Measurements from ENCODE around the gene CNIH3. TPM values are rescaled to one million over a fixed set of nuclear protein-coding genes. Genes with fewer than 3 reads are reported as not detected.

CNIH3 gene
- total and polyA plus RNA-seq, 10 of the 15 experiments (the other 5 are each of a cell fraction or from before 2014, with no cell fraction given), result 0.77 to 5.8 (median 1.8) TPM

DNA sequence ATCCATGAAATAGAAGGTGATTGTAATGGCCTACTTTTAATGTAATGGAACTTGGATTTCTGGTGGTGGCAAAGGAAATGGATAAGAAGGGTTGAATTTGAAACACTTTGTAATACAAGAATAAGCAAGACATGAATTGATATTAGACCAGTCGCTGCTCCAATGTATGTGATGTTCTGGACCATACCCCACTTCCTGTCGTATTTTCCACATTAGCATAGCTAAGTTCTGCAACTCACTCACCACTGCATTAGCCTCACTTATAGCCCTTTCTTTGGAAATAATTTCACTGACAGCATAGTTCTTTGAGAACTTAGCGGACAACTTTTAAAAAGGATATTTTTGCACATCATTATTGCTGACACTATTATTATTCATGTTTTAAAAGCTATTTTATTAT, 32.3 kb upstream of the CNIH3 start:
- WGBS (ENCODE audit: insufficient coverage, insufficient replicate concordance, low lambda C conversion rate, missing lambda C conversion rate), result 48% methylated on average over 3 of the region's 3 CpGs
- TF ChIP-seq, protein P1, sequence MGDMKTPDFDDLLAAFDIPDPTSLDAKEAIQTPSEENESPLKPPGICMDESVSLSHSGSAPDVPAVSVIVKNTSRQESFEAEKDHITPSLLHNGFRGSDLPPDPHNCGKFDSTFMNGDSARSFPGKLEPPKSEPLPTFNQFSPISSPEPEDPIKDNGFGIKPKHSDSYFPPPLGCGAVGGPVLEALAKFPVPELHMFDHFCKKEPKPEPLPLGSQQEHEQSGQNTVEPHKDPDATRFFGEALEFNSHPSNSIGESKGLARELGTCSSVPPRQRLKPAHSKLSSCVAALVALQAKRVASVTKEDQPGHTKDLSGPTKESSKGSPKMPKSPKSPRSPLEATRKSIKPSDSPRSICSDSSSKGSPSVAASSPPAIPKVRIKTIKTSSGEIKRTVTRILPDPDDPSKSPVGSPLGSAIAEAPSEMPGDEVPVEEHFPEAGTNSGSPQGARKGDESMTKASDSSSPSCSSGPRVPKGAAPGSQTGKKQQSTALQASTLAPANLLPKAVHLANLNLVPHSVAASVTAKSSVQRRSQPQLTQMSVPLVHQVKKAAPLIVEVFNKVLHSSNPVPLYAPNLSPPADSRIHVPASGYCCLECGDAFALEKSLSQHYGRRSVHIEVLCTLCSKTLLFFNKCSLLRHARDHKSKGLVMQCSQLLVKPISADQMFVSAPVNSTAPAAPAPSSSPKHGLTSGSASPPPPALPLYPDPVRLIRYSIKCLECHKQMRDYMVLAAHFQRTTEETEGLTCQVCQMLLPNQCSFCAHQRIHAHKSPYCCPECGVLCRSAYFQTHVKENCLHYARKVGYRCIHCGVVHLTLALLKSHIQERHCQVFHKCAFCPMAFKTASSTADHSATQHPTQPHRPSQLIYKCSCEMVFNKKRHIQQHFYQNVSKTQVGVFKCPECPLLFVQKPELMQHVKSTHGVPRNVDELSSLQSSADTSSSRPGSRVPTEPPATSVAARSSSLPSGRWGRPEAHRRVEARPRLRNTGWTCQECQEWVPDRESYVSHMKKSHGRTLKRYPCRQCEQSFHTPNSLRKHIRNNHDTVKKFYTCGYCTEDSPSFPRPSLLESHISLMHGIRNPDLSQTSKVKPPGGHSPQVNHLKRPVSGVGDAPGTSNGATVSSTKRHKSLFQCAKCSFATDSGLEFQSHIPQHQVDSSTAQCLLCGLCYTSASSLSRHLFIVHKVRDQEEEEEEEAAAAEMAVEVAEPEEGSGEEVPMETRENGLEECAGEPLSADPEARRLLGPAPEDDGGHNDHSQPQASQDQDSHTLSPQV (IDR thresholded peaks at IDR 0.05), result no peak
- TF ChIP-seq NFYB (IDR thresholded peaks at IDR 0.05; ENCODE audit: insufficient read depth, low read depth, low read length) (no peak), IRF4 (IDR thresholded peaks at IDR 0.05; ENCODE audit: low read depth, low read length) (no peak)
- TF ChIP-seq, protein P2, sequence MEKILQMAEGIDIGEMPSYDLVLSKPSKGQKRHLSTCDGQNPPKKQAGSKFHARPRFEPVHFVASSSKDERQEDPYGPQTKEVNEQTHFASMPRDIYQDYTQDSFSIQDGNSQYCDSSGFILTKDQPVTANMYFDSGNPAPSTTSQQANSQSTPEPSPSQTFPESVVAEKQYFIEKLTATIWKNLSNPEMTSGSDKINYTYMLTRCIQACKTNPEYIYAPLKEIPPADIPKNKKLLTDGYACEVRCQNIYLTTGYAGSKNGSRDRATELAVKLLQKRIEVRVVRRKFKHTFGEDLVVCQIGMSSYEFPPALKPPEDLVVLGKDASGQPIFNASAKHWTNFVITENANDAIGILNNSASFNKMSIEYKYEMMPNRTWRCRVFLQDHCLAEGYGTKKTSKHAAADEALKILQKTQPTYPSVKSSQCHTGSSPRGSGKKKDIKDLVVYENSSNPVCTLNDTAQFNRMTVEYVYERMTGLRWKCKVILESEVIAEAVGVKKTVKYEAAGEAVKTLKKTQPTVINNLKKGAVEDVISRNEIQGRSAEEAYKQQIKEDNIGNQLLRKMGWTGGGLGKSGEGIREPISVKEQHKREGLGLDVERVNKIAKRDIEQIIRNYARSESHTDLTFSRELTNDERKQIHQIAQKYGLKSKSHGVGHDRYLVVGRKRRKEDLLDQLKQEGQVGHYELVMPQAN (conservative IDR thresholded peaks at IDR 0.05), result no peak
- Histone ChIP-seq H3K4me1 (ENCODE audit: control insufficient read depth, insufficient read depth, low read length) (no peaks in the 10 kb centered on the region), H2AFZ (ENCODE audit: control insufficient read depth, low read depth, low read length) (no peak overlapping the region), H3K9ac (ENCODE audit: control insufficient read depth, insufficient read depth, low read length) (no peak overlapping the region), H3K4me3 (no peak overlapping the region), H3K79me2 (ENCODE audit: control insufficient read depth, insufficient read depth, low read length) (no peaks in the 10 kb centered on the region), H4K20me1 (ENCODE audit: control insufficient read depth, insufficient read depth) (no peaks in the 10 kb centered on the region), H3K4me2 (ENCODE audit: control insufficient read depth, insufficient read depth) (no peak overlapping the region), H3K27me3 (replicated peaks in 1 of 2; ENCODE audit: control insufficient read depth in 2 of 2, insufficient read depth in 2 of 2, low read length in 1 of 2) (no peaks in the 10 kb centered on the region; a peak in 1 of 4 replicates), H3K36me3 (ENCODE audit: control insufficient read depth in 2 of 2, insufficient read depth in 2 of 2, low read length in 1 of 2) (no peaks in the 10 kb centered on the region), H3K9me3 (replicated peaks; ENCODE audit: control insufficient read depth, insufficient read depth, low read length) (no peaks in the 10 kb centered on the region), H3K27ac (ENCODE audit: control insufficient read depth, insufficient read depth) (no peak overlapping the region)
- ChIA-PET SMC1A (ENCODE audit: uncharacterized antibody, unreplicated experiment) (interaction anchor here (1.6 kb wide), 1 partner anchor 268 kb away, joined by 3 read pairs; no protein-coding TSS in a partner anchor), CTCF (no interaction called here), RAD21 (ENCODE audit: unreplicated experiment) (no interaction called here), POLR2A (no interaction called here)
- no peak for FAIRE-seq
- intact Hi-C loops (cut with micrococcal nuclease; ENCODE audit: unreplicated experiment), result no loop called here
- BruUV-seq (replicated peaks), result no TSS peak
- no peak for DNase-seq (ENCODE audit: low read depth, low spot score)
- in situ Hi-C loops (cut with MboI), result no loop called here
- ATAC-seq, result no peak

Measured in GM12878 (cell line).